GM12892 (cell line): Measurements from ENCODE around the gene CLDN19.

Experiments
- POLR2AphosphoS5 ChIP-seq: IDR thresholded peaks from 2 replicates; pipeline ENCODE4 v1.6.1; 2011; ENCODE audit warnings: low read depth, low read length, control low read depth
- TAF1 ChIP-seq: IDR thresholded peaks from 2 replicates; pipeline ENCODE4 v1.6.1; 2011; ENCODE audit warnings: low read depth, mild to moderate bottlenecking, control low read depth, low read length, borderline replicate concordance

- TF ChIP-seq TAF1: no peak
- TF ChIP-seq POLR2AphosphoS5: no peak
Observed at GRCh38 chr1:42777852-42778251, 37.8 kb upstream of the CLDN19 start.
